Right lobe of liver (tissue), 6 donors: ENCODE results near the gene VAT1. TPM values are rescaled to one million over a fixed set of nuclear protein-coding genes. Genes with fewer than 3 reads are reported as not detected.

Experiments
- ATAC-seq, 4 donors: fragments of 200-7000 bp; cut with Tn5 transposase; one replicate each; pipeline ENCODE4 v1.9.1; 2020; ENCODE audit warnings: mild to moderate bottlenecking in 4 of 4, moderate library complexity in 4 of 4
- DNase-seq, 3 donors: peaks; one replicate each; pipeline ENCODE4 v3.0.0-alpha.2; 2020
- H3K27ac ChIP-seq, 3 donors: fragments of 200-600 bp; one replicate each; pipeline ENCODE4 v1.8.0; 2022
- H3K27me3 ChIP-seq, 2 donors: fragments of 200-600 bp; one replicate each; pipeline ENCODE4 v1.8.0; 2022
- H3K36me3 ChIP-seq, 4 donors: fragments of 200-600 bp; sonication (generic) in 1 of 4; one replicate each; pipeline versions ENCODE4 v1.5.1 to v1.8.0; 2017 to 2022; ENCODE audit warnings: control low read depth in 1 of 4
- H3K4me1 ChIP-seq, 4 donors: fragments of 200-600 bp; sonication (generic) in 1 of 4; one replicate each; pipeline versions ENCODE4 v1.5.1 to v1.8.0; 2017 to 2022; ENCODE audit warnings: control low read depth in 1 of 4
- H3K4me3 ChIP-seq, 3 donors: fragments of 200-600 bp; one replicate each; pipeline ENCODE4 v1.8.0; 2022
- H3K9me3 ChIP-seq, 4 donors: fragments of 200-600 bp; sonication (generic) in 1 of 4; one replicate each; pipeline versions ENCODE4 v1.5.1 to v1.8.0; 2017 to 2022; ENCODE audit warnings: control low read depth in 1 of 4
- POLR2A ChIP-seq: fragments of 450-650 bp; IDR thresholded peaks from one replicate; pipeline ENCODE4 v1.6.1; 2017; ENCODE audit warnings: antibody characterized with exemption, mild to moderate bottlenecking
- WGBS: methylation state at CpG from one replicate; pipeline ENCODE4 v1.1.6; 2018; ENCODE audit warnings: low coverage, low lambda C conversion rate; ENCODE audit not compliant: insufficient coverage; ENCODE audit errors: missing lambda C conversion rate; 5-methylcytosine and 5-hydroxymethylcytosine counted together
- intact Hi-C, 2 donors: fragments of 100-400 bp; cut with DNase I; formaldehyde crosslinking; loops; one replicate each; pipeline versions ENCODE4 v1.11.2 to v1.14.1; 2022
- total RNA-seq, 6 experiments: library from RNA; depleted of rRNA in 2 of 6; stranded (reverse); fragments of >200 nt in 2 of 6; fragmentation: NEBNext Ultra II Directional in 3 of 6; extraction: Animal tissue kit (Norgen Biotek cat#: 25700) in 3 of 6; gene quantifications; one replicate each; pipeline versions ENCODE4 v1.1.0 to v1.2.4, GENCODE V29; 2016 to 2023
- TF ChIP-seq, protein P1 (sequence below), 4 donors: fragments of 200-600 bp in 3 of 4; fragments of 450-650 bp in 1 of 4; IDR thresholded peaks; one replicate each; pipeline versions ENCODE4 v1.5.1 to v1.8.0; 2016 to 2022; ENCODE audit warnings: antibody characterized with exemption in 4 of 4, mild to moderate bottlenecking in 2 of 4
- donor health status: DM: no; HTN: yes; CAD: no.
- donor health status: DM: no; HTN: no; CAD: no.
- donor health status: DM: no; HTN: no; CAD: no.
- donor health status: DM: no; HTN: yes; CAD: no.
- donor health status: DM: no; HTN: yes; CAD: no.

Gene VAT1
- total RNA-seq, 6 experiments from 2014 or later, result 38.2 to 51.6 (median 43.3) TPM

DNA sequence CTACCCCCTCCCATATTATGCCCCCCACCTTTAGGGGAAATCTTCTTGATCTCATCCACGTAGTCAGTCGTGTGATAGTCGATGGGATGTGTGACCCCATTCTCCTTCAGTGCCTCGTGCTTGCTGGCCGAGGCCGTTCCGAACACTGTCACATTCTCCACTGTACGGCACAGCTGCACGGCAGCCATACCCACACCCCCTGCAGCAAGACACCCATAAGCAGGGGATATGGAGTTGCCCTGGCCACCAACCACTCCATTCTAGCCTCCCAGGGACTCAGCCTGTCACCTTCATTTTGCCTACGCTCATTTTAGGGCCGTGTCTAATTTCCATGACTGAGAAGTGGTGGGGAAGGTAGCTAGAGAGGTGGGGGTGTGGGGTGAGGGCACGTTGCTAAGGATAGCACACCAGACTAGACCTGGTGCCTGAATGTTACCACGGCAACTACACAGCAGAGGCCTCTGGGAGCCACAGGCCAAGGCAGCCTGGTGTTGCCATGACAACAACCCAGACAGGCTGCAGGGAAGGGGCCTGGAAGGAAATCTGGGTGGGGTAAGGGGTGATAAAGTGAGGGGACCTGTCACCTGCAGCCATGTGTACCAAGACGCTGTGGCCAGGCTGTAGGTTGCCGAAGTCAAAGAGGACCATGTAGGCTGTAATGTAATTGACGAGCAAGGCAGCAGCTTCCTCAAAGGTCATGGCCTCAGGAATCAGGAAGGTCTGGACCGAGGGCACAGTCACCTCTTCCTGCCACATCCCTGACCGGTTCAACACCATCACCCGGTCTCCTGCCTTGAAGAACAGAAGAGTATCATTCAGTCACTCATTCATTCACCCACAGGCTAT lies 4.0 kb downstream of the VAT1 start:
- Histone ChIP-seq H3K27me3 (no peaks in the 10 kb centered on the region), H3K27ac (no peak overlapping the region), H3K9me3 (no peaks in the 10 kb centered on the region), H3K36me3 (peaks cover 0 to 9% (median 3%) of the 10 kb centered on the region in 4 donors), H3K4me1 (no peaks in the 10 kb centered on the region), H3K4me3 (no peak overlapping the region)
- TF ChIP-seq, protein P1, sequence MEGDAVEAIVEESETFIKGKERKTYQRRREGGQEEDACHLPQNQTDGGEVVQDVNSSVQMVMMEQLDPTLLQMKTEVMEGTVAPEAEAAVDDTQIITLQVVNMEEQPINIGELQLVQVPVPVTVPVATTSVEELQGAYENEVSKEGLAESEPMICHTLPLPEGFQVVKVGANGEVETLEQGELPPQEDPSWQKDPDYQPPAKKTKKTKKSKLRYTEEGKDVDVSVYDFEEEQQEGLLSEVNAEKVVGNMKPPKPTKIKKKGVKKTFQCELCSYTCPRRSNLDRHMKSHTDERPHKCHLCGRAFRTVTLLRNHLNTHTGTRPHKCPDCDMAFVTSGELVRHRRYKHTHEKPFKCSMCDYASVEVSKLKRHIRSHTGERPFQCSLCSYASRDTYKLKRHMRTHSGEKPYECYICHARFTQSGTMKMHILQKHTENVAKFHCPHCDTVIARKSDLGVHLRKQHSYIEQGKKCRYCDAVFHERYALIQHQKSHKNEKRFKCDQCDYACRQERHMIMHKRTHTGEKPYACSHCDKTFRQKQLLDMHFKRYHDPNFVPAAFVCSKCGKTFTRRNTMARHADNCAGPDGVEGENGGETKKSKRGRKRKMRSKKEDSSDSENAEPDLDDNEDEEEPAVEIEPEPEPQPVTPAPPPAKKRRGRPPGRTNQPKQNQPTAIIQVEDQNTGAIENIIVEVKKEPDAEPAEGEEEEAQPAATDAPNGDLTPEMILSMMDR (IDR thresholded peaks at IDR 0.05), result no peak
- TF ChIP-seq POLR2A, result no peak
- DNase-seq (peak in 1 of 3 donors; percentile 44), ATAC-seq (no peak)
- WGBS, result 69% methylated on average over 6 of the region's 19 CpGs
- intact Hi-C loops, result loop anchor here in 1 of 2 donors (10.0 kb wide), 1 partner anchor 207 kb away; the partner anchor contains the start of gene CCDC200

GRCh38 chr17:43016216-43016615 lies 6.0 kb downstream of the VAT1 start:
- Histone ChIP-seq H3K9me3 (no peaks in the 10 kb centered on the region), H3K4me1 (peaks cover 0 to under 1% (median 0%) of the 10 kb centered on the region in 4 donors), H3K4me3 (no peak overlapping the region), H3K36me3 (peaks cover 0 to 11% (median 4%) of the 10 kb centered on the region in 4 donors), H3K27me3 (no peaks in the 10 kb centered on the region), H3K27ac (no peak overlapping the region)
- ATAC-seq (no peak), DNase-seq (no peak)
- no CpG with 5 or more reads among the region's 7 CpGs for WGBS
- TF ChIP-seq, protein P1 (IDR thresholded peaks at IDR 0.05), result no peak
- no peak for TF ChIP-seq POLR2A
- intact Hi-C loops, result loop anchor here in 1 of 2 donors (10.0 kb wide), 1 partner anchor 209 kb away; the partner anchor contains the start of gene CCDC200

- Histone ChIP-seq H3K9me3 (no peaks in the 10 kb centered on the region), H3K27me3 (no peaks in the 10 kb centered on the region), H3K27ac (no peak overlapping the region), H3K36me3 (peaks cover 0 to 11% (median 4%) of the 10 kb centered on the region in 4 donors), H3K4me3 (no peak overlapping the region), H3K4me1 (peaks cover 0 to 6% (median 2%) of the 10 kb centered on the region in 4 donors)
- DNase-seq (peak in 2 of 3 donors; percentile 58 to 61), ATAC-seq (peak; percentile 51 to 69 (median 55))
- TF ChIP-seq POLR2A, result no peak
- TF ChIP-seq, protein P1 (IDR thresholded peaks at IDR 0.05), result no peak
- WGBS, result 57% methylated on average over 5 of the region's 9 CpGs
- intact Hi-C loops, result loop anchor here in 1 of 2 donors (10.0 kb wide), 1 partner anchor 209 kb away; the partner anchor contains the start of gene CCDC200
These were observed 6.6 kb downstream of the VAT1 start for GRCh38 chr17:43015579-43015978.

- 55% methylated on average over 6 of the region's 8 CpGs for WGBS
- intact Hi-C loops, result loop anchor here in 1 of 2 donors (10.0 kb wide), 1 partner anchor 210 kb away; the partner anchor contains the start of gene CCDC200
- TF ChIP-seq, protein P1 (IDR thresholded peaks at IDR 0.05), result no peak
- no peak for TF ChIP-seq POLR2A
- H3K4me1 ChIP-seq, result peaks cover 0 to 11% (median 4%) of the 10 kb centered on the region in 4 donors
- no peak overlapping the region for H3K4me3 ChIP-seq
- H3K27me3 ChIP-seq, result no peaks in the 10 kb centered on the region
- H3K36me3 ChIP-seq, result peaks cover 0 to 11% (median 4%) of the 10 kb centered on the region in 4 donors
- H3K9me3 ChIP-seq, result no peaks in the 10 kb centered on the region
- H3K27ac ChIP-seq, result no peak overlapping the region
- DNase-seq (peak in 1 of 3 donors; percentile 18), ATAC-seq (no peak)
These were observed 7.3 kb downstream of the VAT1 start for GRCh38 chr17:43014649-43015542.
